NCI-H2196 (cell line): ENCODE results near the gene CD276.
"Not testable (repeated sequence)": the region's sequence is repeated elsewhere in the genome, so short reads cannot be mapped to it uniquely, and the experiment has no call there.

ENCODE experiments used
- DNase-seq: peaks from one replicate; lab custom pipeline; 2025; ENCODE audit not compliant: unreplicated experiment; lab: John Stamatoyannopoulos, UW

CD276 gene

GRCh38 chr15:73709686-73710085 lies 25.5 kb downstream of the CD276 start:
- no peak for DNase-seq

- no peak for DNase-seq
Measured at GRCh38 chr15:73710321-73710720, 26.1 kb downstream of the CD276 start.

- DNase-seq, result no peak
Measured at GRCh38 chr15:73711526-73711925, 27.3 kb downstream of the CD276 start.

- DNase-seq, result no peak
Measured at GRCh38 chr15:73712107-73712506, 27.9 kb downstream of the CD276 start.

DNA sequence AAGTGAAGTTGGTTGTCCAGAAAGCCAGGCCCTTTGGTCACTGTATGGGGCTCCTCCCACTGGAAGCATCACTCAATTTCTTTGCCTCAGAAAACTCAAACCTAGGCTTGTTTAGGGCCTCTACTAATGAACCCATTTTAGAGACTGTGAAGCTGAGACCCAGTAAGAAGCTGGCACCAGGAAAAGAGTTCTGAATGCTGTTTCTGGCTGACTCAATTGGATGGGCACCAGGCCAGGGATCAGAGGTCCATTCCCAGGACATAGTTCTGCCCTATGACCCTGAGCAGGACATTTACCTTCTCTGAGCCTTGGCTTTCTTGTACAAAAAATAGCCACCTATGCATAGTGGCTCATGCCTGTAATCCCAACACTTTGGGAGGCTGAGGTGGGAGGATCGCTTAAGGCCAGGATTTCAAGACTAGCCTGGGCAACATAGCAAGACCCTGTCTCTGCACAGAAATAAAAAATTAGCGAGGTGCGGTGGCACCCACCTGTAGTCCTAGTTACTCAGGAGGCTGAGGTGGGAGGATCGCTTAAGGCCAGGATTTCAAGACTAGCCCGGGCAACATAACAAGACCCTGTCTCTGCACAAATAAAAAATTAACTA lies 30.6 kb downstream of the CD276 start:
- DNase-seq, result no peak

GRCh38 chr15:73715417-73715816 lies 31.2 kb downstream of the CD276 start:
- no peak for DNase-seq

DNA sequence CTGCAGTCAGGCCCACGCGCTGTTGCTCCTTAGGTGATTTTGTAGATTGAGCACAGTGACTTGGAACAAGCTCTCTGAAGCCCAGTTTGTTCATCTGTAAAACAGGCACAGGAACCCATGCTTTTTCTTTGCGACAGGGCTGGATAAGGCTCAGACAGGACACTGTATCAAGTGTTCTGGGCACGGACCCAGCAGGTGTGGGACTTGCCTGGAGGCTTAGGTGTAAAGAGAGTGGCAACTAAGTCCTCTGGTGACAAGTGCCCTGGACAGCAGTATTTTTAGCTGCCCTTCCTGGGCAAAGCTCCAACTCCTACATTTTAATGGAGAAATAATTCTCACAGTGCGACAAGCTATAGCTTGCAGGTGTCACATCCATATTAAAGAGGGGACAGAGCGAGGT lies 32.2 kb downstream of the CD276 start:
- DNase-seq, result peak; percentile 23

- DNase-seq, result no peak
Measured at GRCh38 chr15:73717206-73717605, 33.0 kb downstream of the CD276 start.

DNA sequence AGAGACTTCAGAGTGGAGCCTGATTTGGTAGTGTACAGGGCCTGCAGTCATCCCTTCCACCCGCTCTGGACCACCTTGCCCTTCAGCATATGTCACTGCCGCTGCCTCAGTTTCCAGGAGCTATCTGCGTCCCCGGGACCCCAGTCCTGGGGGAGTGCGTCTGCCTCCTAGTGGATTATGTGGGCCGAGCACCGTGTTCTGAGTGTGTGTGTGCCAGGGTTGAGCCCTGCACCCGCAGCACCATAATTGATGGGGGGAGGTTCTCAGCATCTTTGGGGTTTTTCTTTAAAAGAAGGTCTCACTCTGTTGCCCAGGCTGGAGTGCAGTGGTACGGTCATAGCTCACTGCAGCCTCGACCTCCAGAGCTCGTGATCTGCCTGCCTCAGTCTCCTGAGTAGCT lies 33.6 kb downstream of the CD276 start:
- DNase-seq, result no peak

DNA sequence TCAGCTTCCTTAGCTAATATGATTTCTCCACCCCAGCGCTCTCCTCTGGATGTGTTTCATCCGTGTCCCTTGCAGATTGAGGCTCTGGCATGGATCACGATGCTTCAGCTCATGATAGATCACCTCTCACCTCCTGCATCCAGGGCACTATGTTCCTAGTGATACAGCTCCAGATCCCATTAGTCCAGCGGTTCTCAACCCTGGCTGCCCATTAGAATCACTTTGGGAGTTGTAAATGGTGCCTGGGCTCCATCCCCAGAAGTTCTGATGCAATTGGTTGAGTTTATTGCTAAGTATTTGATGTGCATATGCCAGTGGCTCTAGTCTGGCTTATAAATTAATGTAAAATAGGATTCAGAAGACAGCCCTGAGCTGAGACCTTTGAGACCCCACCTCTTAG lies 34.5 kb downstream of the CD276 start:
- DNase-seq, result no peak

- no peak for DNase-seq
Measured at GRCh38 chr15:73722425-73722824, 38.2 kb downstream of the CD276 start.

DNA sequence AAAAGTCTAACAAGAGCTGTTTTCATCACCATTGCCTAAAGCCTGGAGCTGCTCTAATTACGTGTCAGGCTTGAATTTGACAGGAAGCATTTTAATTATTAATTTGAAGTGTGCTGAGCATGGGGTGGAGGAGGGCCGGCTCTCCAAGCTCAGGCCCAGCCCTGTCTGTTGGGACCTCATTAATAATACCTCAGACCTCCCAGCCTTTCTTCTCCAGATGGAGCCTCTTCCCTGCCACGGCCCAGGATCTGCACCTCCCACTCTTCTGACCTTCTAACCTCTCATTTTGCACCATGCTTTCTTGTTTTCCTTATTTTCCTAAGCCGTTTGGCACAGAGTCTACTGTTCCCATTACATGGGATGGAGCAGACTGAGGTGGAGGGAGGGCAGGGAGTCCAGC lies 39.0 kb downstream of the CD276 start:
- no peak for DNase-seq

DNA sequence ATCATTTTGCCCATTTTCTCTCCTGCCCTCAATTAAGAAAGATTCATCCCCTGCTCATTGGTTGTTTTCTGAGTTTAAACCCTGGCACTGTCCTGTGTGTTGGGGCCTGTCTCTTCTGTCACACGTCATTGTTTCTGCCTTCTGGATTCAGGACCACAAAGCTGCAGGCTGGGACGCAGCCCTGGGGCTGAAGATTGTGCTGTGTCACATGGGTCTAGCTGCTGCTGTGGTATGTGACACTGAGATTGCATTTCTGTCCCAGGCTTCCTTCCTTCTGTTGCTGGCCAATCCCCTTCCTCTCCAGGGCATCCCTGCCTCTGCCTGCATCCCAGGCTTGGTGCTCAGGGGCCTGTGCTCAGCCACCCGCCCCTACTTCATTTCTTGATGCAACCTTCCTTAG lies 40.0 kb downstream of the CD276 start:
- no peak for DNase-seq

GRCh38 chr15:73727330-73727976 lies 43.3 kb downstream of the CD276 start:
- DNase-seq, result no peak

GRCh38 chr15:73732051-73732450 lies 47.9 kb downstream of the CD276 start:
- not testable (repeated sequence) for DNase-seq

- peak; percentile 16 for DNase-seq
Measured at GRCh38 chr15:73732930-73733329, 48.7 kb downstream of the CD276 start.

GRCh38 chr15:73737535-73737934 lies 53.4 kb downstream of the CD276 start:
- DNase-seq, result no peak

GRCh38 chr15:73740152-73741048 lies 56.2 kb downstream of the CD276 start:
- no peak for DNase-seq

- no peak for DNase-seq
Measured at GRCh38 chr15:73741321-73741836, 57.2 kb downstream of the CD276 start.

DNA sequence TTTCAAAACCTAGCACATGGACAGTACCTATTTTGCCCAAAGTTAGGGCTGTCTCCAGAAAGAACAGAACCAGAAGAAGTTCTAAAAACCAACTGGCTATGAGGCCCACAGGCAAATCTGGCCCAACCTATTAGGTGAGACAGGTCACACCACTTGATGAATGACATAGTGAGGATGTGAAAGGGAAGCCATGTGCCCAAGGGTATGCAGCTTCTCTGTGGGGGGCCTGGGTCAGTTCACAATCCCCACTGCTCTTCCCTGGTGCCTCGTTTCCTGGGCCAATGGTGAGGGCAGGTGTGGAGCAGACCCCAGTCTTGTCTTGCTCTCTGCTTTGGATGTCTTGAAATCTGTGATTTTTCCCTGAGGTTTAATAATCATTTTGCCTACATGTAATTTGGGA lies 60.1 kb downstream of the CD276 start:
- DNase-seq, result no peak

- DNase-seq, result no peak
Measured at GRCh38 chr15:73745073-73745472, 60.9 kb downstream of the CD276 start.

DNA sequence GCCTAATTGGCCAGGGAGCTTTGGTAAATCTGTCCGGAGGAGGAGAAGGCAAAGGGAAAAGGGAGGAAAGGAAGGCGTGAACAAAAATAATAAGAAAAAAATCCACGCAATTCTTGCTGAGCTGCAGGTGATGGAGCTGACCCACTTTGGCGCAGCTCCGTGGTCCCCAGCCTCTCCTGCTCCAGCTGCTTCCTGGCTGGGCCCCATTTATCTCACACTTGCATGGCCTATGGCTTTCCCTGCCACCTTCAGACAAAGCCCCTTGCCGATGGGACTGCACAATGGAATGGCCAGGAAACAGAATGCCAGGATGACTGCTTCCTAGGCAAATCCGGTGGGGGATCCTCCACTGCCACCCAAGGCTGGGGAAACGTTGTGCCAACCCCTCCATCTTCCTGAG lies 62.1 kb downstream of the CD276 start:
- DNase-seq, result no peak
